ENCODE results near the gene BCAR1.
"Not testable (repeated sequence)": the region's sequence is repeated elsewhere in the genome, so short reads cannot be mapped to it uniquely, and the experiment has no call there.

The BCAR1 gene

GRCh38 chr16:75224306-75225082, 26.9 kb downstream of the BCAR1 start:
- DNase-seq (ENCODE audit: low spot score) = no peak

GRCh38 chr16:75223129-75223528, 28.3 kb downstream of the BCAR1 start:
- DNase-seq (ENCODE audit: low spot score) = not testable (repeated sequence)

- no peak for DNase-seq (ENCODE audit: low spot score)
Measured at GRCh38 chr16:75222271-75222783, 29.1 kb downstream of the BCAR1 start.

GRCh38 chr16:75219838-75220237, 31.6 kb downstream of the BCAR1 start:
- no peak for DNase-seq (ENCODE audit: low spot score)

GRCh38 chr16:75219088-75219487, 32.3 kb downstream of the BCAR1 start:
- no peak for DNase-seq (ENCODE audit: low spot score)

GRCh38 chr16:75218256-75219076, 33.0 kb downstream of the BCAR1 start, which contains the start of gene CTRB1:
CTRB1 (plus strand) TSS chr16:75218988; CDS start chr16:75219008, 20 bp downstream.
- DNase-seq (ENCODE audit: low spot score) = no peak

GRCh38 chr16:75217389-75217851, 34.0 kb downstream of the BCAR1 start:
- no peak for DNase-seq (ENCODE audit: low spot score)

- no peak for DNase-seq (ENCODE audit: low spot score)
Measured at GRCh38 chr16:75216576-75216975, 34.8 kb downstream of the BCAR1 start.

GRCh38 chr16:75216127-75216526, 35.3 kb downstream of the BCAR1 start:
- DNase-seq (ENCODE audit: low spot score) = no peak

GRCh38 chr16:75211286-75211685, 40.1 kb downstream of the BCAR1 start:
- DNase-seq (ENCODE audit: low spot score) = not testable (repeated sequence)

GRCh38 chr16:75209944-75210343, 41.5 kb downstream of the BCAR1 start:
- DNase-seq (ENCODE audit: low spot score) = no peak

GRCh38 chr16:75209514-75209913, 41.9 kb downstream of the BCAR1 start:
- not testable (repeated sequence) for DNase-seq (ENCODE audit: low spot score)

GRCh38 chr16:75208861-75209505, 42.4 kb downstream of the BCAR1 start:
- no peak for DNase-seq (ENCODE audit: low spot score)

GRCh38 chr16:75208242-75208825, 43.1 kb downstream of the BCAR1 start:
- no peak for DNase-seq (ENCODE audit: low spot score)

GRCh38 chr16:75207831-75208230, 43.6 kb downstream of the BCAR1 start:
- DNase-seq (ENCODE audit: low spot score) = no peak

- DNase-seq (ENCODE audit: low spot score) = no peak
Measured at GRCh38 chr16:75206749-75207451, 44.5 kb downstream of the BCAR1 start, which contains the start of gene CTRB2. CTRB2 (minus strand) TSS chr16:75207161; CDS start chr16:75207141, 20 bp downstream.

GRCh38 chr16:75205961-75206748, 45.3 kb downstream of the BCAR1 start:
- not testable (repeated sequence) for DNase-seq (ENCODE audit: low spot score)

- not testable (repeated sequence) for DNase-seq (ENCODE audit: low spot score)
Measured at GRCh38 chr16:75205438-75205837, 46.0 kb downstream of the BCAR1 start.

- not testable (repeated sequence) for DNase-seq (ENCODE audit: low spot score)
Measured at GRCh38 chr16:75204905-75205304, 46.5 kb downstream of the BCAR1 start.

- DNase-seq (ENCODE audit: low spot score) = no peak
Measured at GRCh38 chr16:75204410-75204758, 47.0 kb downstream of the BCAR1 start.
